H1 (cell line): Measurements from ENCODE around the gene FBN3.

Experiments used
- BCL11A ChIP-seq, 2 experiments: IDR thresholded peaks; one replicate each; pipeline ENCODE4 v1.6.1; 2011; ENCODE audit warnings: low read depth in 2 of 2, low read length in 2 of 2, mild to moderate bottlenecking in 2 of 2
- EGR1 ChIP-seq: IDR thresholded peaks from 2 replicates; pipeline ENCODE4 v1.6.1; 2011; ENCODE audit warnings: low read depth, low read length, borderline replicate concordance
- EZH2 ChIP-seq: fragments of 200-600 bp; sonication (generic); IDR thresholded peaks from 2 replicates; pipeline ENCODE4 v1.7.1; 2012; ENCODE audit warnings: low read depth, mild to moderate bottlenecking, moderate library complexity, low read length, inconsistent platforms; ENCODE audit not compliant: severe bottlenecking
- POLR2A ChIP-seq, 2 experiments: IDR thresholded peaks; 1 replicate in 1 of 2; 2 replicates in 1 of 2; pipeline ENCODE4 v1.6.1; 2011; ENCODE audit warnings: low read depth in 2 of 2, low read length in 2 of 2, mild to moderate bottlenecking in 2 of 2; ENCODE audit errors: control extremely low read depth in 1 of 2
- RFX5 ChIP-seq: IDR thresholded peaks from 2 replicates; pipeline ENCODE4 v1.6.1; 2011; ENCODE audit warnings: low read depth, low read length, improper control_type of control experiment, borderline replicate concordance
- SUZ12 ChIP-seq: fragments of 200-600 bp; sonication (generic); IDR thresholded peaks from 2 replicates; pipeline ENCODE4 v1.6.1; 2012; ENCODE audit warnings: mild to moderate bottlenecking, inconsistent platforms, low read length, moderate library complexity, mixed read lengths
- TAF7 ChIP-seq: optimal IDR thresholded peaks from 2 replicates; pipeline ENCODE3; 2011; ENCODE audit warnings: low read depth, mild to moderate bottlenecking, inconsistent platforms, low read length, moderate library complexity, borderline replicate concordance
- TCF12 ChIP-seq: IDR thresholded peaks from 2 replicates; pipeline ENCODE4 v1.6.1; 2011; ENCODE audit warnings: low read depth, mild to moderate bottlenecking, low read length
- TF ChIP-seq, protein P1 (sequence below), 3 experiments: IDR thresholded peaks; 1 replicate in 2 of 3; 2 replicates in 1 of 3; pipeline versions ENCODE4 v1.5.1 to v1.6.1; 2011; ENCODE audit warnings: low read length in 3 of 3, mild to moderate bottlenecking in 3 of 3, inconsistent platforms in 2 of 3, low read depth in 1 of 3, moderate library complexity in 1 of 3; ENCODE audit not compliant: insufficient read depth in 1 of 3; ENCODE audit errors: control extremely low read depth in 1 of 3

DNA sequence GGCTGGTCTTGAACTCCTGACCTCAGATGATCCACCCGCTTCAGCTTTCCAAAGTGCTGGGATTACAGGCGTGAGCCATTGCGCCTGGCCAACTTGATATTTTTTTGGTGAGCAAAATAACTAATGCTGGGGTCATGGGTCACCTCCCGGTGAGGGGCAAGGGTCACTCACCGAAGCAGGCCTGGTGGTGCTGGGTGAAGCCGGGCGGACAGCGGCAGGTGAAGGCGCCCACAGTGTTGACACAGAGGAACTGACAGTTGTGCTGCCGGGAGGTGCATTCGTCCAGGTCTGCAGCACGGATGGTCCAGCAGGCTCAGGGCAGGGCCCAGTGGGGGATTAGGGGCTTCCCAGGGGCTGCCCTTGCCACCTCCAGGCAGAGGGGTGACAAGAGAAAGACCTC is 68.6 kb downstream of the FBN3 start:
- no peak for TF ChIP-seq EGR1
- TF ChIP-seq, protein P1, sequence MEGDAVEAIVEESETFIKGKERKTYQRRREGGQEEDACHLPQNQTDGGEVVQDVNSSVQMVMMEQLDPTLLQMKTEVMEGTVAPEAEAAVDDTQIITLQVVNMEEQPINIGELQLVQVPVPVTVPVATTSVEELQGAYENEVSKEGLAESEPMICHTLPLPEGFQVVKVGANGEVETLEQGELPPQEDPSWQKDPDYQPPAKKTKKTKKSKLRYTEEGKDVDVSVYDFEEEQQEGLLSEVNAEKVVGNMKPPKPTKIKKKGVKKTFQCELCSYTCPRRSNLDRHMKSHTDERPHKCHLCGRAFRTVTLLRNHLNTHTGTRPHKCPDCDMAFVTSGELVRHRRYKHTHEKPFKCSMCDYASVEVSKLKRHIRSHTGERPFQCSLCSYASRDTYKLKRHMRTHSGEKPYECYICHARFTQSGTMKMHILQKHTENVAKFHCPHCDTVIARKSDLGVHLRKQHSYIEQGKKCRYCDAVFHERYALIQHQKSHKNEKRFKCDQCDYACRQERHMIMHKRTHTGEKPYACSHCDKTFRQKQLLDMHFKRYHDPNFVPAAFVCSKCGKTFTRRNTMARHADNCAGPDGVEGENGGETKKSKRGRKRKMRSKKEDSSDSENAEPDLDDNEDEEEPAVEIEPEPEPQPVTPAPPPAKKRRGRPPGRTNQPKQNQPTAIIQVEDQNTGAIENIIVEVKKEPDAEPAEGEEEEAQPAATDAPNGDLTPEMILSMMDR (IDR thresholded peaks at IDR 0.05; ENCODE audit: control extremely low read depth in 1 of 3, insufficient read depth in 1 of 3, low read depth in 1 of 3, low read length in 3 of 3): no peak
- no peak for TF ChIP-seq SUZ12
- TF ChIP-seq POLR2A (IDR thresholded peaks at IDR 0.05; ENCODE audit: control extremely low read depth in 1 of 2, low read depth in 2 of 2, low read length in 2 of 2): no peak
- no peak for TF ChIP-seq TAF7
- no peak for TF ChIP-seq BCL11A (IDR thresholded peaks at IDR 0.05; ENCODE audit: low read depth in 2 of 2, low read length in 2 of 2)
- TF ChIP-seq TCF12: no peak
- TF ChIP-seq RFX5: no peak
- no peak for TF ChIP-seq EZH2
